Epithelial cell of proximal tubule (primary cell): ENCODE results near the gene TTC16. TPM values are rescaled to one million over a fixed set of nuclear protein-coding genes. Genes with fewer than 3 reads are reported as not detected.

ENCODE experiments used
- DNase-seq: peaks from one replicate; pipeline ENCODE4 v3.0.0-alpha.2; 2011; ENCODE audit warnings: low read depth
- H3K4me3 ChIP-seq: 2 replicates; pipeline ENCODE4 v1.5.1; 2011; ENCODE audit warnings: low read depth, mild to moderate bottlenecking, low read length
- total RNA-seq: library from RNA; depleted of rRNA; stranded (reverse); fragments of >200 nt; gene quantifications from 2 replicates; pipeline ENCODE4 v1.2.3, GENCODE V29; 2015
- TF ChIP-seq, protein P1 (sequence below): conservative IDR thresholded peaks from 2 replicates; pipeline ENCODE4 v1.5.1; 2012; ENCODE audit warnings: low read depth, mild to moderate bottlenecking, low read length

The TTC16 gene
- total RNA-seq, 1 donor from 2014 or later, result not detected

DNA sequence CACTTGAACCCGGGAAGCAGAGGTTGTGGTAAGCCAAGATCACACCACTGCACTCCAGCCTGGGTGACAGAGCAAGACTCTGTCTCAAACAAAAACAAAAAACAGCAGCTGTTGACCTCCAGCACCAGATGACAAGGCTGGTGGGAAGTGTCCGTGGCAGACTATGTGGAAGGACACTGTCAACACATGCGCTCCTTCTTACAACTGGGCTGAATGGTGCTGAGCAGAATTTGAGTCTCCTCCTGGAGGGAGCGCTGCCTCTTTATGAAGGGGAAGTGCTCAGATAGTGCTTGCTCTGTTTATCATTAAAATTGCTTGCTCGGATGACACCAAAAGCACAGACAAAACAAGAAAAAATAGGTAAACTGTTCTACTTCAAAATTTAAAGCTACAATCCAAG, 18.3 kb upstream of the TTC16 start:
- TF ChIP-seq, protein P1, sequence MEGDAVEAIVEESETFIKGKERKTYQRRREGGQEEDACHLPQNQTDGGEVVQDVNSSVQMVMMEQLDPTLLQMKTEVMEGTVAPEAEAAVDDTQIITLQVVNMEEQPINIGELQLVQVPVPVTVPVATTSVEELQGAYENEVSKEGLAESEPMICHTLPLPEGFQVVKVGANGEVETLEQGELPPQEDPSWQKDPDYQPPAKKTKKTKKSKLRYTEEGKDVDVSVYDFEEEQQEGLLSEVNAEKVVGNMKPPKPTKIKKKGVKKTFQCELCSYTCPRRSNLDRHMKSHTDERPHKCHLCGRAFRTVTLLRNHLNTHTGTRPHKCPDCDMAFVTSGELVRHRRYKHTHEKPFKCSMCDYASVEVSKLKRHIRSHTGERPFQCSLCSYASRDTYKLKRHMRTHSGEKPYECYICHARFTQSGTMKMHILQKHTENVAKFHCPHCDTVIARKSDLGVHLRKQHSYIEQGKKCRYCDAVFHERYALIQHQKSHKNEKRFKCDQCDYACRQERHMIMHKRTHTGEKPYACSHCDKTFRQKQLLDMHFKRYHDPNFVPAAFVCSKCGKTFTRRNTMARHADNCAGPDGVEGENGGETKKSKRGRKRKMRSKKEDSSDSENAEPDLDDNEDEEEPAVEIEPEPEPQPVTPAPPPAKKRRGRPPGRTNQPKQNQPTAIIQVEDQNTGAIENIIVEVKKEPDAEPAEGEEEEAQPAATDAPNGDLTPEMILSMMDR, result no peak
- H3K4me3 ChIP-seq, result no peak overlapping the region
- DNase-seq, result no peak

DNA sequence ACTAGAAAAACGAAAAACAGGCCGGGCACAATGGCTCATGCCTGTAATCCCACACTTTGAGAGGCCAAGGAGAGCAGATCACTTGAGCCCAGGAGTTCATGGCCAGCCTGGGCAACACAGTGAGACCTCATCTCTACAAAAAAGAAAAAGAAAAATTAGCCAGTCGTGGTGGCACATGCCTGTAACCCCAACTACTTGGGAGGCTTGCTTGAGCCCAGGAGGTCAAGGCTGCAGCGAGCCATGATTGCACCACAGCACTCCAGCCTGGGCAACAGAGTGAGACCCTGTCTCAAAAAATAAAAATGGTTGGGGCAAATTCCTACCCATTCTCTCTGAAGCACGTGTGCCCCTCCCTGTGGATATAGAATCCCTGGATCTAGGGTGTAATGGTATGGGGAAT, 17.5 kb upstream of the TTC16 start:
- TF ChIP-seq, protein P1, result no peak
- no peak for DNase-seq
- no peak overlapping the region for H3K4me3 ChIP-seq

DNA sequence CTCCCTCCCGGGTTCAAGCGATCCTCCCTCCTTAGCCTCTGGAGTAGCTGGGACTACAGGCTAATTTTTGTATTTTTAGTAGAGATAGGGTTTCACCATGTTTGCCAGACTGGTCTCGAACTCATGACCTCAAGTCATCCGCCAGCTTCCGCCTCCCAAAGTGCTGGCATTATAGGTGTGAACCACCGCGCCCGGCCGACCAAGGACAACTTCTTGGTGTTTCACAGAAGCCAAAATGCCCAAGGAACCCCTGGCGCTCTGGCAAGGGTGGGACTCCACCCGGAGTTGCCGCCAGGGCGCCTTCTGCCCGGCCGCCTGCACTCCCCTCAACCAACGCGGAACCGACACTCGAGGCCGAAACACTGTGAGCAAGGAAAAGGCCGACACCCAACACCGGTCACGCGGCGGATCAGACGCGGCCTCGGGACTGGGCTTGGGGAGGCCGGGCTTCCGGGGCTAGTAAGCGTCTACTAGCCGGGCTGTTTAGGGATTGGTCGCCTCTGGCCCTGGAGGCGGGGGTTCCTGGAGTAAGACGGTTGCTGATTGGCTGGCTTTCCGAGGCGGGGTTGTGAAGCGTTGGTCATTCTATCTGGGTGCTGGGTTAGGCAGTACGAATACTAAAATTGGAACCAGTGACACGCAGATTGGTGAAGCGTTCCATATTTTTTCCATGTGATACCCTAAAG, 16.8 kb upstream of the TTC16 start:
- H3K4me3 ChIP-seq, result peak overlapping the region; percentile 33

DNA sequence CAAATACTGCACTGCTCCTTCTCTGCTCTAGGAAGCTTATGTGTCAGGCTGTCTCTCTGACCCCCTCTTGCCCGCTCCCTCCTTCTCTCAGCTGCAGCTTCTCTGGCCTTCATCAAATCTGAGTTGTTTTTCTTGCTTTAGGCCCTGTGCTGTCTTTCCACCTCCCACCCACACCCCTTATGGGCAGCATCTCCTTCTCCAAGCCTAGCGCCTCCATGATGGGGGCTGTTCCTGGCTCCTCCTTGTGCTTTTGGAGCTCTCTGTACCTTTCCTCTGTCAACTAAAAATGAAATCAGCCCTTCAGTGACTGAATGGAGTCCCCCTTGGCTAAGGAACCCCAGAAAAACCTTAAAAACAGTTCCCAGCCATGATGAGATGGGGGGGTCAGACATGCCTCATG, 15.7 kb upstream of the TTC16 start:
- TF ChIP-seq, protein P1, result no peak
- no peak overlapping the region for H3K4me3 ChIP-seq
- DNase-seq, result no peak

More for the DNA sequence above, 16.8 kb upstream of the TTC16 start:
- DNase-seq, result peak; percentile 61
- TF ChIP-seq, protein P1, result no peak

DNA sequence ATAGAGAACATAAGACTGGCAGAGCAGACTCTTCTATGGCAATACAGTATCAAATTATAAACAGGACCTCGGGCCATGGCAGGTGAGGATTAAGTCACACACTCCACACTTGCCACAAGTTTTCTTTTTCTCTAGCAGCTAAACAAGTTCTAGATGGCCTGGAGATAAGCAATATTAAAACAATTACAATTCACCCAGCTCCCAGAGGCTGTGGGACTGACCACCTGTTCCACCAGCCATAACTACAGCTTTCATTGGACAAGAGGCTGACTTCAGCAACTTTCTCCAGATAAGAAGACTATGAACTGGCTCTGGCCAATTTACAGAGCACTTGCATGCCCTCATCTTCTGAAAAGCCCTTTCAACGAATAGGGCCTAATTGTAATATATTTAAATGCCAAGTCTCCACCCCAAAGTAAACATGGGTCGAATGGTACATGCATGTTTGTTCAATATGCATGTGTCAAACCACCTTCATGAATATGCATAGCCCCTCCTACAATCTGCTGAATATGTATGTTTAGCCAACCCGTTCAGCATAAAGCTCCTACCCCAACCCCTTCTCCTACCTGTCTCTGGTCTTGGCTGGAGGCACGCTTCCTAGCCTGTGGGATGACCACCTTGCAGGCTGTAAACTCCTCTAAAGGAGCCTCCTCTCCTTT, 15.2 kb upstream of the TTC16 start:
- no peak for DNase-seq
- no peak overlapping the region for H3K4me3 ChIP-seq
- TF ChIP-seq, protein P1, result no peak

DNA sequence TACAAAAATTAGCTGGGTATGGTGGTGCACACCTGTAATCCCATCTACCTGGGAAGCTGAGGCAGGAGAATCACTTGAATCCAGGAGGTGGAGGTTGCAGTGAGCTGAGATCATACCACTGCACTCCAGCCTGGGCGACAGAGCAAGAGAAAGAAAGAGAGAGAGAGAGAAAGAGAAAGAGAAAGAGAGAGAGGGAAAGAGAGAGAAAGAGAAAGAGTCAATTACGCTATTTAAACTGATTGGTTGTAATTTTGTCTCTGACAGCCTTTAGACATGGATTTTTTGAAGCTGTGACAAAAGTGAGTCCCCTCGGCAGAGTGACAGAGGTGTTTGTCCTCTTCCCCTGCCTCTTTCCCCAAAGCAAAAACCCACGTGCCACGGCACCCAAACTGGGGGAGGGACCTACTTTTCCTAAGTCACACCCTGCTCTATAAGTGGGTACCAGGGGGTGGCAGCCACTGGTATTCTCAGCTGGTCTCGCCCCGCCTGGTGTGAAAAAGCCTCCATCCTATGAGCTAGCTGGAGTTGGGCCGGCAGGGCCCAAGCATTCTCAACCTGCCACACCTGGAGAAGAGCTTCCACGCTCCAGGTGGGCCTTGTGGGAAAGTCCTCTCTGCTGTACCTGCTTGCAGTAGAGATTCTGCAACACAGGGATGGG, 12.5 kb upstream of the TTC16 start:
- DNase-seq, result no peak
- no peak overlapping the region for H3K4me3 ChIP-seq
- TF ChIP-seq, protein P1, result no peak
